Thoracic aorta (tissue), 2 donors: ENCODE results near the gene ILKAP. TPM values are rescaled to one million over a fixed set of nuclear protein-coding genes. Genes with fewer than 3 reads are reported as not detected.

Source experiments
- ATAC-seq: fragments of 150-250 bp; one replicate; pipeline ENCODE4 v1.8.0; 2017; ENCODE audit warnings: low read depth; ENCODE audit not compliant: insufficient number of reproducible peaks, low FRiP score
- DNase-seq: peaks from one replicate; pipeline ENCODE4 v3.0.0-alpha.2; 2020; ENCODE audit warnings: low spot score
- H3K27ac ChIP-seq, 2 donors: fragments of 200-600 bp; sonication (generic); 1 replicate in 1 of 2; 2 replicates in 1 of 2; pipeline ENCODE4 v1.5.1; 2016; ENCODE audit warnings: mild to moderate bottlenecking in 2 of 2, moderate library complexity in 2 of 2
- H3K27me3 ChIP-seq: fragments of 200-600 bp; sonication (generic); replicated peaks from 2 replicates; pipeline ENCODE4 v1.6.0; 2016; ENCODE audit warnings: mild to moderate bottlenecking; ENCODE audit not compliant: insufficient read depth
- H3K36me3 ChIP-seq: fragments of 200-600 bp; sonication (generic); one replicate; pipeline ENCODE4 v1.5.1; 2016
- H3K4me1 ChIP-seq, 2 donors: fragments of 200-600 bp; sonication (generic); 1 replicate in 1 of 2; 2 replicates in 1 of 2; pipeline versions ENCODE4 v1.5.1 to v1.6.0; 2016; ENCODE audit warnings: low read depth in 2 of 2, mild to moderate bottlenecking in 1 of 2; ENCODE audit not compliant: control insufficient read depth in 1 of 2
- H3K4me3 ChIP-seq: fragments of 200-600 bp; sonication (generic); 2 replicates; pipeline ENCODE4 v1.5.1; 2016; ENCODE audit warnings: mild to moderate bottlenecking
- H3K9me3 ChIP-seq: fragments of 200-600 bp; sonication (generic); 2 replicates; pipeline ENCODE4 v1.5.1; 2016
- CTCF ChIP-seq: fragments of 200-600 bp; sonication (generic); IDR thresholded peaks from one replicate; pipeline ENCODE4 v1.5.1; 2019; ENCODE audit warnings: antibody characterized with exemption
- total RNA-seq, 2 donors: library from RNA; depleted of rRNA; stranded (reverse); fragments of >200 nt; gene quantifications; one replicate each; pipeline versions ENCODE4 v1.1.0 to v1.2.3, GENCODE V29; 2016

ILKAP gene
- total RNA-seq, 2 donors from 2014 or later: 28.6 to 58.0 TPM

GRCh38 chr2:238157506-238158017 is 45.9 kb downstream of the ILKAP start:
- DNase-seq: no peak
- TF ChIP-seq CTCF: no peak
- no peak overlapping the region for H3K27ac ChIP-seq

GRCh38 chr2:238155761-238156694 is 47.5 kb downstream of the ILKAP start:
- ATAC-seq: no peak
- TF ChIP-seq CTCF: no peak
- no peak for DNase-seq
- H3K36me3 ChIP-seq: no peaks in the 10 kb centered on the region
- H3K9me3 ChIP-seq: no peaks in the 10 kb centered on the region
- peaks cover 0 to 23% of the 10 kb centered on the region in 2 donors for H3K4me1 ChIP-seq
- peak overlapping the region; percentile 39 to 57 for H3K27ac ChIP-seq
- no peaks in the 10 kb centered on the region for H3K27me3 ChIP-seq
- H3K4me3 ChIP-seq: no peak overlapping the region

More at GRCh38 chr2:238157506-238158017, 45.9 kb downstream of the ILKAP start:
- Histone ChIP-seq H3K4me3 (no peak overlapping the region), H3K9me3 (no peaks in the 10 kb centered on the region), H3K36me3 (no peaks in the 10 kb centered on the region), H3K4me1 (peaks cover 0 to 23% of the 10 kb centered on the region in 2 donors), H3K27me3 (no peaks in the 10 kb centered on the region)
- no peak for ATAC-seq

- Histone ChIP-seq H3K4me1 (peaks cover 0 to 23% of the 10 kb centered on the region in 2 donors), H3K27ac (peak overlapping the region; percentile 39 to 57), H3K4me3 (no peak overlapping the region), H3K9me3 (no peaks in the 10 kb centered on the region), H3K27me3 (no peaks in the 10 kb centered on the region), H3K36me3 (no peaks in the 10 kb centered on the region)
- TF ChIP-seq CTCF: no peak
- no peak for DNase-seq
- peak; percentile 75 for ATAC-seq
Observed at GRCh38 chr2:238155051-238155760, 48.3 kb downstream of the ILKAP start.

GRCh38 chr2:238154570-238154969 is 48.9 kb downstream of the ILKAP start:
- TF ChIP-seq CTCF: no peak
- Histone ChIP-seq H3K27me3 (no peaks in the 10 kb centered on the region), H3K4me3 (no peak overlapping the region), H3K9me3 (no peaks in the 10 kb centered on the region), H3K27ac (no peak overlapping the region), H3K36me3 (no peaks in the 10 kb centered on the region), H3K4me1 (peaks cover 0 to 23% of the 10 kb centered on the region in 2 donors)
- no peak for ATAC-seq
- no peak for DNase-seq
